NAMALWA (cell line): ENCODE results near the gene SORCS2.
A peak's percentile ranks its signal among the peaks of the same experiment; 100 is the strongest.

Experiments used
- DNase-seq: peaks from one replicate; pipeline ENCODE4 v3.0.0-alpha.2; 2015; ENCODE audit warnings: low spot score

SORCS2 gene

GRCh38 chr4:7653510-7654369 lies 461.4 kb downstream of the SORCS2 start:
- no peak for DNase-seq

- DNase-seq: no peak
Measured at GRCh38 chr4:7654550-7655445, 462.5 kb downstream of the SORCS2 start.

- no peak for DNase-seq
Measured at GRCh38 chr4:7655511-7656243, 463.3 kb downstream of the SORCS2 start.

- DNase-seq: no peak
Measured at GRCh38 chr4:7656244-7656800, 464.0 kb downstream of the SORCS2 start.

GRCh38 chr4:7657545-7658297 lies 465.4 kb downstream of the SORCS2 start:
- no peak for DNase-seq

GRCh38 chr4:7658341-7659204 lies 466.2 kb downstream of the SORCS2 start:
- peak; percentile 13 for DNase-seq

- no peak for DNase-seq
Measured at GRCh38 chr4:7659429-7660175, 467.3 kb downstream of the SORCS2 start.

GRCh38 chr4:7660176-7661039 lies 468.1 kb downstream of the SORCS2 start:
- no peak for DNase-seq

GRCh38 chr4:7661066-7661748 lies 468.9 kb downstream of the SORCS2 start:
- no peak for DNase-seq

GRCh38 chr4:7661846-7662506 lies 469.6 kb downstream of the SORCS2 start:
- DNase-seq: no peak

- no peak for DNase-seq
Measured at GRCh38 chr4:7662507-7662846, 470.1 kb downstream of the SORCS2 start.

GRCh38 chr4:7663075-7663541 lies 470.8 kb downstream of the SORCS2 start:
- DNase-seq: no peak

GRCh38 chr4:7664106-7664505 lies 471.8 kb downstream of the SORCS2 start:
- no peak for DNase-seq

- no peak for DNase-seq
Measured at GRCh38 chr4:7665321-7665720, 473.0 kb downstream of the SORCS2 start.

- DNase-seq: no peak
Measured at GRCh38 chr4:7666011-7666410, 473.7 kb downstream of the SORCS2 start.

- no peak for DNase-seq
Measured at GRCh38 chr4:7666744-7667143, 474.4 kb downstream of the SORCS2 start.

- no peak for DNase-seq
Measured at GRCh38 chr4:7668271-7668670, 475.9 kb downstream of the SORCS2 start.
